Measurements from ENCODE around the gene SPATA31C1.

DNA sequence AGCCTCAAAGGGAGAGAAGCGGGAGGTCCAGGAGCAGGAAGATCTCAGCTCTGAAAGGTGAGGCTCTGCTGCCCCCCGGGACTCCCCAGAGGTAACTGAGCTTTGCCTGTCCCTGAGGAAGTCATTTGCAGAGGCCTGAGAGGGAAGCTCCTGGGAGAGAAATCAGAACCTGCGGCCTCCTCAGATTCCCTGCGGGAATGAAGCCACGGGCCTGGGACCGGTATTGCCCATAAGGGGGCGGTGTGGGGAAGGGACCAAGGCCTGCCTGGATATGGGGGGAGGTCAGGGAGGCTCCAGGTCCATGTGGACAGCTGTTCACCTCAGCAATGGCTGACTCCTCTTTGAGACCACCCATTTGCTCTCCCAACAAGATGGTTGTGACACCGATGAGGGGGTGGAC is 33.8 kb upstream of the SPATA31C1 start:
- TF ChIP-seq, protein P1, sequence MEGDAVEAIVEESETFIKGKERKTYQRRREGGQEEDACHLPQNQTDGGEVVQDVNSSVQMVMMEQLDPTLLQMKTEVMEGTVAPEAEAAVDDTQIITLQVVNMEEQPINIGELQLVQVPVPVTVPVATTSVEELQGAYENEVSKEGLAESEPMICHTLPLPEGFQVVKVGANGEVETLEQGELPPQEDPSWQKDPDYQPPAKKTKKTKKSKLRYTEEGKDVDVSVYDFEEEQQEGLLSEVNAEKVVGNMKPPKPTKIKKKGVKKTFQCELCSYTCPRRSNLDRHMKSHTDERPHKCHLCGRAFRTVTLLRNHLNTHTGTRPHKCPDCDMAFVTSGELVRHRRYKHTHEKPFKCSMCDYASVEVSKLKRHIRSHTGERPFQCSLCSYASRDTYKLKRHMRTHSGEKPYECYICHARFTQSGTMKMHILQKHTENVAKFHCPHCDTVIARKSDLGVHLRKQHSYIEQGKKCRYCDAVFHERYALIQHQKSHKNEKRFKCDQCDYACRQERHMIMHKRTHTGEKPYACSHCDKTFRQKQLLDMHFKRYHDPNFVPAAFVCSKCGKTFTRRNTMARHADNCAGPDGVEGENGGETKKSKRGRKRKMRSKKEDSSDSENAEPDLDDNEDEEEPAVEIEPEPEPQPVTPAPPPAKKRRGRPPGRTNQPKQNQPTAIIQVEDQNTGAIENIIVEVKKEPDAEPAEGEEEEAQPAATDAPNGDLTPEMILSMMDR (conservative IDR thresholded peaks at IDR 0.05; ENCODE audit: low read depth, low read length) = peak; percentile 32
- no peak for TF ChIP-seq EZH2 (IDR thresholded peaks at IDR 0.05; ENCODE audit: low read length, unreplicated experiment)

Measured in PC-3 (cell line).